Spleen (tissue), 7 donors: Measurements from ENCODE around the gene TESK1.

Source experiments
- CTCF ChIP-seq, 11 experiments: fragments of 200-600 bp in 7 of 11; fragments of 450-650 bp in 4 of 11; sonication (generic) in 4 of 11; IDR thresholded peaks in 8 of 11; conservative IDR thresholded peaks in 3 of 11; 1 replicate in 7 of 11; 2 replicates in 4 of 11; pipeline versions ENCODE4 v1.4.0 to v1.8.0; 2016 to 2021; ENCODE audit warnings: antibody characterized with exemption in 11 of 11, inconsistent platforms in 4 of 11, mild to moderate bottlenecking in 1 of 11
- POLR2A ChIP-seq, 3 donors: fragments of 450-650 bp; IDR thresholded peaks; one replicate each; pipeline ENCODE4 v1.5.1; 2017; ENCODE audit warnings: antibody characterized with exemption in 3 of 3, mild to moderate bottlenecking in 1 of 3
- POLR2AphosphoS5 ChIP-seq, 3 donors: sonication (generic); formaldehyde crosslinking; IDR thresholded peaks; one replicate each; pipeline ENCODE4 v1.5.1; 2017; ENCODE audit warnings: antibody characterized with exemption in 3 of 3
- donor health status: DM: no; HTN: no; CAD: no; lungs with moderate emphysema.
- donor health status: DM: no; HTN: no; CAD: no.
- donor health status: DM: no; HTN: no; CAD: no.

GRCh38 chr9:35594471-35594870, 10.6 kb upstream of the TESK1 start:
- no peak for TF ChIP-seq CTCF (IDR thresholded peaks at IDR 0.05 in 8 of 11, conservative IDR thresholded peaks at IDR 0.05 in 3 of 11)
- no peak for TF ChIP-seq POLR2A (IDR thresholded peaks at IDR 0.05)
- no peak for TF ChIP-seq POLR2AphosphoS5 (IDR thresholded peaks at IDR 0.05)
